ENCODE results near the gene LRMDA.

The LRMDA gene

GRCh38 chr10:75410132-75411005 lies 21.1 kb upstream of the LRMDA start:
- Histone ChIP-seq H3K36me3 (no peaks in the 10 kb centered on the region), H3K4me3 (no peak overlapping the region), H3K27me3 (no peaks in the 10 kb centered on the region), H3K9me3 (no peaks in the 10 kb centered on the region), H3K4me1 (peaks cover 0 to 23% (median 10%) of the 10 kb centered on the region in 4 donors), H3K27ac (peak overlapping the region; percentile 84 to 94)
- DNase-seq, result no peak
- no peak for TF ChIP-seq CTCF (IDR thresholded peaks at IDR 0.05)
- intact Hi-C loops (cut with DNase I; ENCODE audit: low total_unique reads), result no loop called here

GRCh38 chr10:75414527-75414926 lies 16.9 kb upstream of the LRMDA start:
- Histone ChIP-seq H3K36me3 (no peaks in the 10 kb centered on the region), H3K27ac (no peak overlapping the region), H3K4me3 (no peak overlapping the region), H3K9me3 (no peaks in the 10 kb centered on the region), H3K27me3 (peaks cover 0 to 7% of the 10 kb centered on the region in 2 donors), H3K4me1 (peaks cover 0 to 11% (median 3%) of the 10 kb centered on the region in 4 donors)
- no peak for DNase-seq
- intact Hi-C loops (cut with DNase I; ENCODE audit: low total_unique reads), result no loop called here
- TF ChIP-seq CTCF (IDR thresholded peaks at IDR 0.05), result no peak

GRCh38 chr10:75417522-75417927 lies 13.9 kb upstream of the LRMDA start:
- H3K4me1 ChIP-seq, result no peaks in the 10 kb centered on the region
- H3K36me3 ChIP-seq, result no peaks in the 10 kb centered on the region
- H3K4me3 ChIP-seq, result no peak overlapping the region
- H3K27ac ChIP-seq, result no peak overlapping the region
- H3K27me3 ChIP-seq, result peaks cover 0 to 7% of the 10 kb centered on the region in 2 donors
- intact Hi-C loops (cut with DNase I; ENCODE audit: low total_unique reads), result no loop called here
- DNase-seq, result no peak
- no peak for TF ChIP-seq CTCF (IDR thresholded peaks at IDR 0.05)
- no peaks in the 10 kb centered on the region for H3K9me3 ChIP-seq

GRCh38 chr10:75418293-75418692 lies 13.1 kb upstream of the LRMDA start:
- no peak overlapping the region for H3K27ac ChIP-seq
- intact Hi-C loops (cut with DNase I; ENCODE audit: low total_unique reads), result no loop called here
- no peak overlapping the region for H3K4me3 ChIP-seq
- TF ChIP-seq CTCF (IDR thresholded peaks at IDR 0.05), result no peak
- H3K9me3 ChIP-seq, result no peaks in the 10 kb centered on the region
- no peaks in the 10 kb centered on the region for H3K4me1 ChIP-seq
- no peaks in the 10 kb centered on the region for H3K36me3 ChIP-seq
- no peak for DNase-seq
- H3K27me3 ChIP-seq, result peaks cover 0 to 7% of the 10 kb centered on the region in 2 donors

DNA sequence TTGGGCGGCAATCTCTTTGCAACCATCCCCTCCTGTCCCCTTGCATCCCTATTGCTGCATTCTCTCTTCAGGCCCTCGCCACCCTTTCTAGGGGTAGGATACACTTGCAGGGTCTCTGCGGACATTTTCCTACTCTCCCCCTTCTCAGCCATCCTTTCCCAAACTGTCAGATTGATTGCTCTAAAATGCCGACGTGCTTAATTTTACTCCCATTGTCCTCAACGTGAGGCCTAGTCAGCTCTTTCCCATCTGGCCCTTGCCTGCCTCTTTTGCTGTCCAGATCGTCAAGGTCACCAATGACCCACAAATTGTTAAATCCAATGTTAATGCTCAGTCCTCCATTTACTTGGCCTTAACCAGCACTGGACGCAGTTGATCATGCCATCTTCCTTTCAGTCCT lies 12.7 kb upstream of the LRMDA start:
- no peak for DNase-seq
- Histone ChIP-seq H3K4me1 (no peaks in the 10 kb centered on the region), H3K4me3 (no peak overlapping the region), H3K36me3 (no peaks in the 10 kb centered on the region), H3K9me3 (no peaks in the 10 kb centered on the region), H3K27me3 (peaks cover 0 to 7% of the 10 kb centered on the region in 2 donors), H3K27ac (no peak overlapping the region)
- no peak for TF ChIP-seq CTCF (IDR thresholded peaks at IDR 0.05)
- intact Hi-C loops (cut with DNase I; ENCODE audit: low total_unique reads), result no loop called here

Data from tibial artery (tissue), 4 donors.